ENCODE data around the gene ZNF683. TPM values are rescaled to one million over a fixed set of nuclear protein-coding genes. Genes with fewer than 3 reads are reported as not detected.
A peak's percentile ranks its signal among the peaks of the same experiment; 100 is the strongest.
"Not testable (repeated sequence)": the region's sequence is repeated elsewhere in the genome, so short reads cannot be mapped to it uniquely, and the experiment has no call there.

Gene ZNF683
- total RNA-seq: not detected
- long read RNA-seq, partial matches to known transcripts: 1 of 1 reads
- long read RNA-seq, other reads (novel, unspliced or antisense): 0 of 1 reads

DNA sequence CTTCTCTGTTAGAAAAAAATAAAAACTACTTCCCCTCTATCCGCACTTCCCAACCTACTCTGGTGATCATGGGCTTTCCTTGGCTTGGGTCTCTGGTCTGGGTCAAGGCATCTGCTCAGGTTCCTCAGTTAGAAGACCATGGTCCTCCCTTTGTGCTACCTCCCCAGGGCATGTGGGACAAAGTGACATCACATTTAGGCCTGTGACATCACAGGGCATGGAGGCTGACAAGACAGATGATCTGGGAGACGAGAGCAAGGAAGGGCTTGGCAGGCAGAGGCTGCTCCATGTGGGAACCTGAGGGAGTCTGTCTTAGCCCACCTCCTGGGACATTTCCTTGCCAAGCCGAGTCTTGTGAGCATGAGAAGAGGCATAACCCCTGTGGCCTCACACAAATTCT is at the start of gene ZNF683:
TSS of gene ZNF683 (minus strand) at position 140 of the 400 bp plus-strand sequence. CDS start 4,179 bp downstream, outside the sequence.
- DNase-seq (ENCODE audit: low spot score): not testable (repeated sequence)

DNA sequence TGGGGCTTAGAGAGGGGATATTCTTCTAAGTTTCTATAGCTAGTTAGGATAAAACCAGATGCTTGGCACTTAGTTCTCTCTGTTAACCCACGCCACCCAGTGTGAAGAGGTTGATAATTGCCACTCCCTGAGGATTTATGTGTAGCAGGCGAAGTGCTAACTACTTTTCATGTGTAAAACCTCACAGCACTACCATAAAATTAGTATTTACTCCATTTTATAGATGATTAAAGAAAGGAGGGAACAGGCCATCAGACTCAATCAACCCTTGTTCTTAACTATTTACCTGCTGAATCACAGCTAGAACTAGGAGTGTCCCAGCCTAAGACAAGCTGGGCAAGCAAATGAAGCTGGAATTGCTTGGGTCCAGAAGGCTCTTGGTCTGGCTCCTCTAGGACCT is 46.9 kb upstream of the ZNF683 start:
- no peak for DNase-seq (ENCODE audit: low spot score)

DNA sequence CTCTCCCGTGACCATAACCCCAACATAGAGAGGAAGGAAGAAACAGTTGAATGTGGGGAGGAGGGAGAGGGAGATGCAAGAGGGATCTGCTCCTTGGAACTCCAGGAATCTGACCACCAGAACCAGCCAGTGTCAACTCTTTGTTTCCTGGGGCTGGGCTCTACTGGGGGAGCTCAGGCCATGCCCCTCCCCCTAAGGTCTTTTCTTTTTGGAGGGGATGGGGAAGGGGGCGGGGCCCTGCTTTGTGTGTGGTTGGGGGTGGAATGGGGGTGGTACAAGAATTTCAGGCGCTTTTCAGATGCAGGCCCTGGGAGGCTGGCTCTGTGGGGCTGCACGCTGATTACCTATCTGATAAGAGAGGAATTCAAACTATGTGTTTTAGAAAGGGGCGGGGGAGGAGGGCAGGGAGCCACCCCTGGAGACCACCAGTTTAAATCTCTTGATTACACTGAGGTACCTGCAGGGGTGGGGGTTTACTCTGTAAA is 46.4 kb upstream of the ZNF683 start:
- DNase-seq (ENCODE audit: low spot score): peak; percentile 55

DNA sequence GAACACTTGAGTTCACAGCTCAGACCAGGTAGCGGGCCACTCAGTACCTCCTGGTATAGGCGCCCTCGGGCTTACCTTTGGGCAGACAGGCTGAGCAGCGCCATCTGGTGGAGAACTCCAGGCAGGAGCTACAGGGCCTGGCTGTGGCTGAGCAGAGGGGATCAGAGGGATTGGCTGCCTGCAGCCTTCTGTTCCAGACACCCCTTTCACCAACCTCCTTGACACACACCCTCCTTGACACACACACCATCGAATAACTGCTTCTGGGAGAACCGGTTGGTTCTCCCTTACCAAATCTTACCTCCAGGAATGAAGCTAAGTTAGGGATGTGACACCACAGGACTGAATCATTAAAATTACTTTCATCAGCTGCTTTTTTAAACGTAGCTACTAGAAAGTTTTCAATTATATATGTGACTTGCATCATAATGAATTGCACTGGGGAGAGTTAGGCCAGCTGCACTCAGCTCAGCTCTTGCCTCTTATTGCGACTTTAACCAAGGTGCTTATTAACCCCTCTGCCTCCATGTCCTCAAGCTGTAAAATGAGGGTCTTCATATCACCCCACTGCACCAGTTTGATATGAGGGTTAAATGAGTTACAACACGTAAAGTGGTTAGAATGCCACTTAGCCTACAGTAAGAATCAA is 44.7 kb upstream of the ZNF683 start:
- DNase-seq (ENCODE audit: low spot score): peak; percentile 91

GRCh38 chr1:26413031-26413430 is 40.5 kb upstream of the ZNF683 start:
- DNase-seq (ENCODE audit: low spot score): no peak

- DNase-seq (ENCODE audit: low spot score): peak; percentile 37
Observed at GRCh38 chr1:26412180-26412840, 39.8 kb upstream of the ZNF683 start.

DNA sequence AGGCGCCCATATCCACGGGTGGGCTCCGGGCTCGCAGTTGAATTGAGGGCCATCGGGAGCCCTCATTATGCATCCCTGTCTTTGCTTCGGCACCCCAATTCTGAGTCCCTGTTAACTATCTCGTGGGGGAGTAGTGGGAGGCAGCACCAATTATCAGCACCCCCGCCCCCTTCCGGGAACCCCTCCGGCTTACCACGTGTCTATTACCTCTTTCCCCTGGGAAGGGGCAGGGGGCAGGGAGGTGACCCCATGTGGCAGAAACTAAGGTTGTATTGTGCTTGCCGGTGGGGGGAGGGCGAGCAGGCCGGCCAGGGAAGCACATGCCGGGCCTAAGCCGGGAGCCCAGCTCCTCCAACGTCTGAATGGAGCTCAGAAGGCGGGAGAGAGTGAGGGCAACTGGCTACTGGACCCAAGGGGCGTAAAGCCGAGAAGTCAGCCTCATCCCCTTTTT is 39.1 kb upstream of the ZNF683 start:
- no peak for DNase-seq (ENCODE audit: low spot score)

- peak; percentile 67 for DNase-seq (ENCODE audit: low spot score)
Observed at GRCh38 chr1:26410706-26411623, 38.4 kb upstream of the ZNF683 start, which contains the start of gene LIN28A. TSS of gene LIN28A (plus strand) at chr1:26410817. CDS start at chr1:26410892, 75 bp downstream.

DNA sequence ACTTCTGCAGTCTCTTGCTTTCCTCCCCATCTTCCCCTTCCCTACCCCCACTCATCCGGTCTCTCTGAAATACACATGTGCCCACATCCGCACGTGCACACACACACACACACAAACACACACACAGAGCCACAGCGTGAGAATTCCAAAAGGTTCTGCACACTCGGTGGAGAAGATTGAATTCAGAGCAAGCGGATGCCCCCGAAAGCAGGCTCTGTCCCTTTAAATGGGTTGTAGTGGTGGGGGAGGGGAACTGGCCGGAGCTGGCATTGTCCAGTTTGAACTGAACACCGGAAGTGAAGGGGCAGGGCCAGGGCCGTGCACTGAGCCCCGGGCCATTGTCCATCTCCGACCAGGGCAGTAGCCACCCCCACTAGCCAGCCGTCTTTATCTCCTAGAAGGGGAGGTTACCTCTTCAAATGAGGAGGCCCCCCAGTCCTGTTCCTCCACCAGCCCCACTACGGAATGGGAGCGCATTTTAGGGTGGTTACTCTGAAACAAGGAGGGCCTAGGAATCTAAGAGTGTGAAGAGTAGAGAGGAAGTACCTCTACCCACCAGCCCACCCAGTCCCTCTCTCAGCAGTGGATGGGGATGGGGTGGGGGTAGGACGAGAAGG is 36.7 kb upstream of the ZNF683 start:
- no peak for DNase-seq (ENCODE audit: low spot score)

- DNase-seq (ENCODE audit: low spot score): peak; percentile 88
Observed at GRCh38 chr1:26408604-26409003, 36.1 kb upstream of the ZNF683 start.

- DNase-seq (ENCODE audit: low spot score): peak; percentile 35
Observed at GRCh38 chr1:26405281-26405915, 32.8 kb upstream of the ZNF683 start.

GRCh38 chr1:26404641-26405040 is 32.1 kb upstream of the ZNF683 start:
- no peak for DNase-seq (ENCODE audit: low spot score)

GRCh38 chr1:26403656-26404055 is 31.1 kb upstream of the ZNF683 start:
- DNase-seq (ENCODE audit: low spot score): no peak

DNA sequence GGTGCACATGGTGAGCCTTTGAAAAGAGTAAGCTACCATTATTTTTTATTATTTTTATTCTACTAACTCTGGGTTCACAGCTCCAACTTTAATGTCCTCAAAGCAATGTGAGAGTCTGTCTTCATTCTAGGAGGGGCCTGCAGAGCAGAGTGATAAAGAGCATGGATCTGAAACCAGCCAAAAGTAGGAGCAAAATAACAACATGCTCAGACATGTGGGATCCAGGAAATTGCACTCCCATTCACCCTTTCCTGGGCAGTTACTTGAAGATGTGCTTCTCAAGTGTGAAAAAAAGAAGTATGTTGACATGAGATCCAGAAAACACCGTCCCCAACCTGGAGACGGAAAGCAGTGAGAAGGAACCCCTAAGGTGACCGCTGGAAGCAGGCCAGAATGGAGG is 29.3 kb upstream of the ZNF683 start:
- no peak for DNase-seq (ENCODE audit: low spot score)

DNA sequence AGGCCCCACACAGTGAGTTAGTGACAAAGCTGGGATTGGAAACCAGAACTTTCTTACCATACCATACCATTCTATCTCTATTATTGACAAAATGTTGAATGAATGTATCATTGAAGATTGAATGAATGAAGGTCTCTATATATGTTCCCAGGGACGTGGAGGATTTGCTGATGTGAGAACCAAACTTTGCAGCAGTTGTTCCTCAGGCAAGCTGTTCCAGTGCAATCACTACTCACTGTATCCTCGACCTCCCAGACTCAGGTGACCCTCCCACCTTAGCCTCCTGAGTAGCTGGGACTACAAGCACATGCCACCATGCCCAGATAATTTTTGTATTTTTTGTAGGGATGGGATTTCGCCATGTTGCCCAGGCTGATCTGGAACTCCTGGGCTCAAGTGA is 26.5 kb upstream of the ZNF683 start:
- DNase-seq (ENCODE audit: low spot score): peak; percentile 8

DNA sequence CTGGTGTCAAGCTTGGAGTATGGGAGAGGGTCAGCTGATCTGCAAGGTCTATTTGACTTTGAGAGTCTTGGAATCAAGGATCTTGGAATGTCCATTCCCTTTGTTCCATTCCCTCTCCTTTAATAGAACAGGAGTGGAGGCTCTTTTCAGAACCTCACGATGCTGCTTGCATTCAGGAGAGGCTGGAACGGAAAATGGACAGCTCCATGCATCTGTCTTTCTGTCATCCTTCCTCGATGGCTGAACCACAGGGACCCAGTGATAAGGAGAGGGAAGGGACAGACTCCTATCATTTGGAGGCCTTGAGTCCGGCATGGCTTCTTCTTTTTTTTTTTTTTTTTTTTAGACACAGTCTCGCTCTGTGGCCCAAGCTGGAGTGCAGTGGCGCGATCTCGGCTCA is 23.2 kb upstream of the ZNF683 start:
- DNase-seq (ENCODE audit: low spot score): no peak

DNA sequence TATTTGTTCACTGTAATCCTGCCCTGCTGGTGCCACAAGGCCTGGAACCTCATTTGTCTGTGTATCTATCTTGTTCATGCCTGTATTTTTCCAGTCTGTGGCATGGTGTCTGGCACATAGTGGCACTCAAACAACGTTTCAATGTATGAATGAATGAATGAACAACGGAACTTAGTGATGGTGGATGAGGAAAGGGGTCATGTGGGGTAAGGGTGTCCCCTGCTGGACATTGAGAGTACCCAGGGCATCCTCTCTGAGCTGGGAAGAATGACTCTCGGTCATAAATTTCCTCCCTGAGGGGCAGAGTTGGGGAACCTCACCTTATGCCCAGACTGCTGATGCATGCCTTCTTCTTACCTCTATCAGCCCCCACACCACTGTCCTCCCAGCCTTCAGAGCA is 18.9 kb upstream of the ZNF683 start:
- DNase-seq (ENCODE audit: low spot score): no peak

GRCh38 chr1:26389604-26390247 is 17.2 kb upstream of the ZNF683 start:
- DNase-seq (ENCODE audit: low spot score): no peak

DNA sequence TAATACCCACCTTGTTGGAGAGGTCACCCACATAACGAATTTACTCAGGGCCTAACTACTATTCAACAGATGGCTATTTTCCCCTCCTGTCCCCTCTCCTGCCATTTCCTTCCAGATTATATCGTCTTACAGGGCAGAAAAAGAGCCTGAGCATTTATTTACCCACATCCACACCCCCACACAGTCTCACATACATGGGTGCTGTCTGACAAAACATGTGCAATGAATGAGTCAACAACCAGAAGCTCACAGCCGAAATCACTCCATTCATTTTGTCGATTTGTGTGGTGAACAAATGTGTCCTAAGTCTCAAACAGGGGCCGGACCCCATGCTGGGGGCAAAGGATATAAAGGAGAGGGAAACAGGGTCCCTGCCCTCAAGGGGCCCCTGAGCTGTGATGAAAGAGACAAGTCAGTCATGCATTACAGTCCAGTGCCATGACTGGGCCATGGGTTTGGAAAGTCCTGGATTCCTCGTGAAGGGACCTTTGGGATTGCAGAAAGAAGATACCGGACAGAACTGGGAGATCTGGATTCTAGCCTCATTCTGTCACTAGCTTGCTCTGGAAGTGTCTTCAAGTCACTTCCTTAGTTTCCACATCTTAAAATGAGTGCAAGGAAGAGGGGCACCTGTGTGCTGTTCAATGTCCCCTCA is 16.4 kb upstream of the ZNF683 start:
- no peak for DNase-seq (ENCODE audit: low spot score)
